ENCODE data around the gene SNTB2. TPM values are rescaled to one million over a fixed set of nuclear protein-coding genes. Genes with fewer than 3 reads are reported as not detected.
A peak's percentile ranks its signal among the peaks of the same experiment; 100 is the strongest.

Gene SNTB2
- total and polyA plus RNA-seq, 7 experiments from 2014 or later: 3.0 to 16.4 (median 11.2) TPM

GRCh38 chr16:69318177-69318910 is 131.4 kb downstream of the SNTB2 start:
- H3K27me3 Mint-ChIP-seq: no peaks in the 10 kb centered on the region
- Histone ChIP-seq H3K36me3 (ENCODE audit: control insufficient read depth in 2 of 3, insufficient read depth in 3 of 3, low read length in 3 of 3) (peaks cover 27 to 90% (median 43%) of the 10 kb centered on the region in 3 experiments), H3K9me3 (ENCODE audit: control insufficient read depth in 2 of 3, low read length in 3 of 3) (no peaks in the 10 kb centered on the region), H3K27ac (ENCODE audit: low read depth, low read length) (no peak overlapping the region), H3K27me3 (ENCODE audit: control insufficient read depth in 2 of 2, insufficient read depth in 2 of 2, low read length in 2 of 2) (no peaks in the 10 kb centered on the region), H3K4me3 (ENCODE audit: low read length) (no peak overlapping the region), H3K4me1 (ENCODE audit: control insufficient read depth in 2 of 2, insufficient read depth in 2 of 2, low read length in 2 of 2) (peaks cover 0 to 3% of the 10 kb centered on the region in 2 donors)
- H3K27ac Mint-ChIP-seq: no peak overlapping the region
- ChIA-PET CTCF (interaction anchor here (0.6 to 0.9 kb wide), 2 partner anchors 168 to 468 kb away, joined by 3 to 6 read pairs; no protein-coding TSS in a partner anchor), POLR2A (interaction anchor here (0.8 to 1.3 kb wide), 3 partner anchors 10 to 409 kb away, joined by 3 to 6 read pairs (median 5); no protein-coding TSS in a partner anchor)
- intact Hi-C loops (cut with micrococcal nuclease): no loop called here
- H3K4me1 Mint-ChIP-seq: peaks cover 5 to 24% (median 17%) of the 10 kb centered on the region in 7 donors
- no peak for DNase-seq
- peaks cover 6 to 35% (median 13%) of the 10 kb centered on the region in 5 donors for H3K36me3 Mint-ChIP-seq
- ATAC-seq: no peak
- H3K4me3 Mint-ChIP-seq: no peak overlapping the region
- no peaks in the 10 kb centered on the region for H3K9me3 Mint-ChIP-seq

GRCh38 chr16:69318911-69319289 is 131.9 kb downstream of the SNTB2 start:
- H3K4me1 Mint-ChIP-seq: peaks cover 0 to 23% (median 12%) of the 10 kb centered on the region in 7 donors

GRCh38 chr16:69319381-69319780 is 132.4 kb downstream of the SNTB2 start:
- intact Hi-C loops (cut with micrococcal nuclease): no loop called here
- H3K27me3 ChIP-seq (ENCODE audit: control insufficient read depth in 2 of 2, insufficient read depth in 2 of 2, low read length in 2 of 2): no peaks in the 10 kb centered on the region
- POLR2A ChIA-PET: interaction anchor here (1.3 kb wide), 1 partner anchor 10 kb away, joined by 5 read pairs; no protein-coding TSS in a partner anchor
- H3K9me3 Mint-ChIP-seq: no peaks in the 10 kb centered on the region
- no peak overlapping the region for H3K27ac ChIP-seq (ENCODE audit: low read depth, low read length)
- peaks cover 27 to 95% (median 43%) of the 10 kb centered on the region in 3 experiments for H3K36me3 ChIP-seq (ENCODE audit: control insufficient read depth in 2 of 3, insufficient read depth in 3 of 3, low read length in 3 of 3)
- H3K9me3 ChIP-seq (ENCODE audit: control insufficient read depth in 2 of 3, low read length in 3 of 3): no peaks in the 10 kb centered on the region
- ATAC-seq (no peak), DNase-seq (no peak)
- no peak overlapping the region for H3K4me3 Mint-ChIP-seq
- H3K4me1 Mint-ChIP-seq: peaks cover 0 to 19% (median 10%) of the 10 kb centered on the region in 7 donors
- H3K27ac Mint-ChIP-seq: peak overlapping the region in 2 of 9 donors; percentile 71 to 77
- H3K4me3 ChIP-seq (ENCODE audit: low read length): no peak overlapping the region
- peaks cover 6 to 31% (median 13%) of the 10 kb centered on the region in 5 donors for H3K36me3 Mint-ChIP-seq
- CTCF ChIA-PET: no interaction called here
- no peaks in the 10 kb centered on the region for H3K27me3 Mint-ChIP-seq
- no peaks in the 10 kb centered on the region for H3K4me1 ChIP-seq (ENCODE audit: control insufficient read depth in 2 of 2, insufficient read depth in 2 of 2, low read length in 2 of 2)

More at GRCh38 chr16:69318911-69319289, 131.9 kb downstream of the SNTB2 start:
- H3K9me3 Mint-ChIP-seq: no peaks in the 10 kb centered on the region
- H3K36me3 ChIP-seq (ENCODE audit: control insufficient read depth in 2 of 3, insufficient read depth in 3 of 3, low read length in 3 of 3): peaks cover 27 to 95% (median 43%) of the 10 kb centered on the region in 3 experiments
- H3K4me3 ChIP-seq (ENCODE audit: low read length): no peak overlapping the region
- no peak overlapping the region for H3K27ac ChIP-seq (ENCODE audit: low read depth, low read length)
- peaks cover 6 to 31% (median 13%) of the 10 kb centered on the region in 5 donors for H3K36me3 Mint-ChIP-seq
- H3K27ac Mint-ChIP-seq: no peak overlapping the region
- no peaks in the 10 kb centered on the region for H3K9me3 ChIP-seq (ENCODE audit: control insufficient read depth in 2 of 3, low read length in 3 of 3)
- no peaks in the 10 kb centered on the region for H3K27me3 Mint-ChIP-seq
- H3K4me3 Mint-ChIP-seq: no peak overlapping the region
- DNase-seq (no peak), ATAC-seq (no peak)
- H3K27me3 ChIP-seq (ENCODE audit: control insufficient read depth in 2 of 2, insufficient read depth in 2 of 2, low read length in 2 of 2): no peaks in the 10 kb centered on the region
- ChIA-PET CTCF (no interaction called here), POLR2A (interaction anchor here (0.8 to 1.3 kb wide), 2 partner anchors 10 to 409 kb away, joined by 3 to 5 read pairs; no protein-coding TSS in a partner anchor)
- H3K4me1 ChIP-seq (ENCODE audit: control insufficient read depth in 2 of 2, insufficient read depth in 2 of 2, low read length in 2 of 2): peaks cover 0 to under 1% of the 10 kb centered on the region in 2 donors
- intact Hi-C loops (cut with micrococcal nuclease): no loop called here

GRCh38 chr16:69319826-69320739 is 133.1 kb downstream of the SNTB2 start:
- Mint-ChIP-seq H3K27ac (peak overlapping the region in 2 of 9 donors; percentile 14 to 71), H3K9me3 (no peaks in the 10 kb centered on the region), H3K36me3 (peaks cover 6 to 37% (median 13%) of the 10 kb centered on the region in 5 donors), H3K27me3 (no peaks in the 10 kb centered on the region), H3K4me1 (peaks cover 5 to 21% (median 10%) of the 10 kb centered on the region in 7 donors), H3K4me3 (no peak overlapping the region)
- Histone ChIP-seq H3K4me3 (ENCODE audit: low read length) (no peak overlapping the region), H3K36me3 (ENCODE audit: control insufficient read depth in 2 of 3, insufficient read depth in 3 of 3, low read length in 3 of 3) (peaks cover 27 to 96% (median 43%) of the 10 kb centered on the region in 3 experiments), H3K4me1 (ENCODE audit: control insufficient read depth in 2 of 2, insufficient read depth in 2 of 2, low read length in 2 of 2) (no peaks in the 10 kb centered on the region), H3K27ac (ENCODE audit: low read depth, low read length) (no peak overlapping the region), H3K9me3 (ENCODE audit: control insufficient read depth in 2 of 3, low read length in 3 of 3) (no peaks in the 10 kb centered on the region), H3K27me3 (ENCODE audit: control insufficient read depth in 2 of 2, insufficient read depth in 2 of 2, low read length in 2 of 2) (no peaks in the 10 kb centered on the region)
- ATAC-seq (no peak), DNase-seq (no peak)
- CTCF ChIA-PET: no interaction called here
- POLR2A ChIA-PET: no interaction called here
- intact Hi-C loops (cut with micrococcal nuclease): no loop called here

GRCh38 chr16:69320740-69321073 is 133.7 kb downstream of the SNTB2 start:
- Histone ChIP-seq H3K36me3 (ENCODE audit: control insufficient read depth in 2 of 3, insufficient read depth in 3 of 3, low read length in 3 of 3) (peaks cover 27 to 94% (median 37%) of the 10 kb centered on the region in 3 experiments), H3K4me3 (ENCODE audit: low read length) (no peak overlapping the region), H3K4me1 (ENCODE audit: control insufficient read depth in 2 of 2, insufficient read depth in 2 of 2, low read length in 2 of 2) (no peaks in the 10 kb centered on the region), H3K9me3 (ENCODE audit: control insufficient read depth in 2 of 3, low read length in 3 of 3) (no peaks in the 10 kb centered on the region), H3K27ac (ENCODE audit: low read depth, low read length) (no peak overlapping the region), H3K27me3 (ENCODE audit: control insufficient read depth in 2 of 2, insufficient read depth in 2 of 2, low read length in 2 of 2) (no peaks in the 10 kb centered on the region)
- no peaks in the 10 kb centered on the region for H3K9me3 Mint-ChIP-seq
- peaks cover 6 to 39% (median 13%) of the 10 kb centered on the region in 5 donors for H3K36me3 Mint-ChIP-seq
- H3K27ac Mint-ChIP-seq: peak overlapping the region in 2 of 9 donors; percentile 43 to 56
- no peak for ATAC-seq
- POLR2A ChIA-PET: no interaction called here
- CTCF ChIA-PET: no interaction called here
- no peak overlapping the region for H3K4me3 Mint-ChIP-seq
- intact Hi-C loops (cut with micrococcal nuclease): no loop called here
- DNase-seq: no peak
- peaks cover 5 to 24% (median 13%) of the 10 kb centered on the region in 7 donors for H3K4me1 Mint-ChIP-seq
- no peaks in the 10 kb centered on the region for H3K27me3 Mint-ChIP-seq

GRCh38 chr16:69321080-69321479 is 134.1 kb downstream of the SNTB2 start:
- peaks cover 8 to 27% (median 17%) of the 10 kb centered on the region in 7 donors for H3K4me1 Mint-ChIP-seq
- intact Hi-C loops (cut with micrococcal nuclease): no loop called here
- H3K4me3 ChIP-seq (ENCODE audit: low read length): no peak overlapping the region
- H3K27ac Mint-ChIP-seq: peak overlapping the region in 2 of 9 donors; percentile 43 to 56
- H3K27ac ChIP-seq (ENCODE audit: low read depth, low read length): no peak overlapping the region
- no peak for DNase-seq
- H3K4me3 Mint-ChIP-seq: no peak overlapping the region
- H3K27me3 Mint-ChIP-seq: no peaks in the 10 kb centered on the region
- no peaks in the 10 kb centered on the region for H3K4me1 ChIP-seq (ENCODE audit: control insufficient read depth in 2 of 2, insufficient read depth in 2 of 2, low read length in 2 of 2)
- peaks cover 6 to 37% (median 17%) of the 10 kb centered on the region in 5 donors for H3K36me3 Mint-ChIP-seq
- H3K9me3 Mint-ChIP-seq: no peaks in the 10 kb centered on the region
- no peaks in the 10 kb centered on the region for H3K9me3 ChIP-seq (ENCODE audit: control insufficient read depth in 2 of 3, low read length in 3 of 3)
- H3K27me3 ChIP-seq (ENCODE audit: control insufficient read depth in 2 of 2, insufficient read depth in 2 of 2, low read length in 2 of 2): no peaks in the 10 kb centered on the region
- peaks cover 27 to 92% (median 33%) of the 10 kb centered on the region in 3 experiments for H3K36me3 ChIP-seq (ENCODE audit: control insufficient read depth in 2 of 3, insufficient read depth in 3 of 3, low read length in 3 of 3)
- ChIA-PET CTCF (no interaction called here), POLR2A (no interaction called here)
- ATAC-seq: no peak

All from naive thymus-derived CD4-positive, alpha-beta T cell (primary cell).